HG03558 (cell line): ENCODE data around the gene PRADC1.

Source experiments
- ATAC-seq: cut with Tn5 transposase; IDR thresholded peaks from one replicate; pipeline ENCODE4 v1.9.1; 2021; ENCODE audit warnings: moderate number of reproducible peaks; ENCODE audit not compliant: unreplicated experiment; ENCODE audit errors: extremely low read depth

PRADC1 gene

GRCh38 chr2:73259276-73259675 is 26.2 kb upstream of the PRADC1 start:
- ATAC-seq: no peak

GRCh38 chr2:73258913-73259215 is 25.8 kb upstream of the PRADC1 start:
- ATAC-seq: no peak

- ATAC-seq: no peak
These were observed 25.3 kb upstream of the PRADC1 start for GRCh38 chr2:73258186-73258912.

GRCh38 chr2:73257425-73258125 is 24.5 kb upstream of the PRADC1 start:
- no peak for ATAC-seq

DNA sequence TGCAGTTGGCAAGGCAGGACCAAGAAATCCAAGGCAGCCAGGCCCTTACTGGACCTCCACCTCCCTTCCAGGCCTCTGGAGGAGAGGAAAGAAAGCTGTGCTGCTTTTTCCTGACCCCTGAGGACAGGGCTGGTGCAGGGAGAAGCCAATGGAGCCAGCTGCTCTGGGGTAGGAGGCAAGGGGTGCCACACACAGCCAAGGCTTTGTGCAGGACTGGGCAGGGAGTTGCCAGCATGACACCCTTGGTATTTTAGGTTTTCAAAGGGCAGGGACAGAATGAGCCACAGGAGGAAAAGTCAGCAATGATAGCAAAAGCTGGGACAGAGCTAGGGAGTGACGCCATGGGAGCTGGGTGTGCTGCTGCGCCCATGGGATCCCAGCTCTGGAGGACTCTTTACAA is 24.0 kb upstream of the PRADC1 start:
- ATAC-seq: no peak

- no peak for ATAC-seq
These were observed 23.5 kb upstream of the PRADC1 start for GRCh38 chr2:73256618-73256922.

DNA sequence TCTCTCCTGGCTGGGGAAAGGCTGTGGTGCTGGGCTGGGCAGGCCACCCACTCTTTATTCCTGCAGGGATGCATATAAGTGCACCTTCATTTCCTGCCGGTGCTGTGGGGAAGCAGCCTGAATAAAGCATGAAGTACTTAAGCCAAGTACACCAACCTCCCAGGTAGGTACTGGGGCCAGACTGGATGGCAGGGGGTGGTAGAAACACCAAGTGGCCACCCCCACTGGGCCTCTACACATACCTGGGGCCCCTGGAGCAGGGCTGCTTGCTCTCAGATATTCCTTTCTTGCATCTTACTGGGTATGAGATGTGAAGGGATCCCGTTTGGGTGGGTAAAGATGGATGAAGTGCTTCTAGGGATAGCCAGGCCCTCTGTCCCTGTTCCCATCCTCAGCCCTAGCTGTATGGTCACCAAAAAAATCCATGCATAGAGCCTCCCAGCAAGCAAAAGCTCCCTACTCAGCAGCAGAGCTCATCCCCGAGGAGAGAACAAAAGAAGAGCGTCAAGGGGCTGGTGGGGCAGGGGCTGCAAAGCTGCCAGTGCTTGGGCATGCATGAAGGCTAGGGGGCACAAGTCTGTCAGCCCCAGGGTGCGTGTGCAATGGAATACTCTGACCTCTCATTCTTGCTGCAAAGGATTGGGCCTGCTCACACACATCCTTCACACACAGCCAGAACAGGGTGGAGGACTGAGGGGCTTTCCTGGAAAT is 23.0 kb upstream of the PRADC1 start:
- no peak for ATAC-seq

GRCh38 chr2:73255007-73255644 is 22.1 kb upstream of the PRADC1 start:
- no peak for ATAC-seq

GRCh38 chr2:73254343-73255006 is 21.4 kb upstream of the PRADC1 start:
- ATAC-seq: no peak

DNA sequence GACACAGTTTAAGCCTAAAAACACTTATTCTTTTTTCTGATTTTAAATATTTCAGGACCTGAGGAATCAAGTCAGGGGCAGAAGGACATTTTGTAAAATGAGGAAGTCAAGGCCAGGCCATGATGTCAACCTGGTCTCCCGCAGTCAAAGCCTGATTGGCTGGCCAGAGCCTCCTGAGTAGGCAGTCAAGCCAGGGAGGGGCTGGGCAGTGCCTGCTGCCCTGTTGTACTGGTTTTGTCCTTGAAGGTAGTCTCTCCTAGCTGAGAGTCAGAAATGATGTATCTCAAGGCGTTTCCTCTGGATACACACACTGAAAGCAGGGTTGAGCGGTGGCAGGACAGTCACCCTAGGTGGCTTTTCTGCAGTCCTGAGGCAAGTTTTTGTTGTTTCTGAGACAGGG is 20.9 kb upstream of the PRADC1 start:
- no peak for ATAC-seq

DNA sequence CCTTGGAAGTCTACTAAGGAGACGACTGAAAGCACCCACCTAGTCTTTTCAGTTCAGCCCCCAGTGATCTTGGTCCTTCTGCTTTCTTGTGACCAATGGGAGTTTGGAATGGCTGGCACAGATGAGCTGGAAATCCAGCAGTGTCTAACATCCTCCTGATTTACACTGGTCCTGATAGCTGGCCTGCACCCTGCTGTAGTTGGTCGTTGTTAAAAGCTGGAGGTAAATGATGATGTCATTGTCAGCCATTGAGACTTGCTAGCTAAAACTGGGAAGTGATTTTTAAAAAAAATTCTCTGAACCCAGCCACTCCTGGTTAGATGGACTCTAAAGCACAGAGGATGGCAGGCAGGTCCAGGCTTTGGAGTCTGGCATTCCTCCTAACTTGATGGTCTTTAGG is 20.4 kb upstream of the PRADC1 start:
- ATAC-seq: no peak

GRCh38 chr2:73252238-73253027 is 19.4 kb upstream of the PRADC1 start:
- no peak for ATAC-seq

DNA sequence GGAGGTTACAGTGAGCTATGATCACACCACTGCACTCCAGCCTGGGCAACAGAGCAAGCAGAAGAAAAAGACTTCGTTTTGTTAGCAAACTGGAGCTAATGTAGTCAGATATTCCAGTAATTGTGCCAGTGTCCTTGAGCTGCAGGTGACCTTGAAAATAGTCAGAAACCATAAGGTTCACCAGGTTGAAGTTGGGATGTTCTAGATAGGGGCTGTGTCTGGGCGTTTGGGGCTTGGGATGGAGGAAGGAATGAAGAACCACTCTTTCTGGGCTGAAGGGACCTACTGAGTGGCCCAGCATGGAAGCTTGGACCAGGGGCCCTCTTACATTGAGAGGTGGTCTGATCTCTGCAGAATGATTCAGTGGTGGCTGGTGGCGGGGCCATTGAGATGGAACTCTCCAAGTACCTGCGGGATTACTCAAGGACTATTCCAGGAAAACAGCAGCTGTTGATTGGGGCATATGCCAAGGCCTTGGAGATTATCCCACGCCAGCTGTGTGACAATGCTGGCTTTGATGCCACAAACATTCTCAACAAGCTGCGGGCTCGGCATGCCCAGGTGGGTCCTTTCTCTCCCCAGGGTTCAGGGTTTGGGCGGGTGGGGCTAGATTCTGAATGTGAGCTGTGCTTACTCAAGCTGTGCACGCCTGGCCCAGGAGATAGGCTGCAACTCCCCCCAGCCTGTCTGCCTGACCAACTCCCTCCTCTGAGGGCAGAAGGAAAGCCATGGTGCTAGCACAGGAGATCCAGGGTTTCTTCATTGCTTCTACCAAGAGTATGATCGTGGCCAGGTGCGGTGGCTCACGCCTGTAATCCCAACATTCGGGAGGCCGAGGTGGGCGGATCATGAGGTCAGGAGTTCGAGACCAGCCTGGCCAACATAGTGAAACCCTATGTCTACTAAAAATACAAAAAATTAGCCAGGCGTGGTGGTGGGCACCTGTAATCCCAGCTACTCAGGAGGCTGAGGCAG is 18.1 kb upstream of the PRADC1 start:
- ATAC-seq: no peak

GRCh38 chr2:73249636-73250035 is 16.6 kb upstream of the PRADC1 start:
- no peak for ATAC-seq

DNA sequence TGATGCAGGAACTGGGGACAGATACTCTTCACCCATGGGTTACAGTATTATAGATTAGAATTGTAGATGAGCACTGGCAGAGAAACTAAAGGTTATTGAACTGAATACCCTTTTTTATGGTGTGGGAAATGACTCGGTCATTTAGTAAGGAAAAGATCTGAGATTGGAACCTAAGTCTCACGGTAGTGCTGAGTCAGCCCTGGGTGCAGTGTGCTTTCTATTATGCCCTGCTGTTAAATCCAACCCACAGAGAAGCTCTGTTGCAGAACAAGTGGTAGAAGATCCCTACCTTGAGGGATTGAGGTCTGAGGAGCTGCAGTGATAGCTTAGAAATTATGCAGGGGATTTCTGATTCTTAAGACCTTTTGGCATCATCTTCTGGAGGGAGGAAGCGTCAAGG is 13.8 kb upstream of the PRADC1 start:
- ATAC-seq: no peak

- no peak for ATAC-seq
These were observed 11.5 kb upstream of the PRADC1 start for GRCh38 chr2:73244580-73244979.

DNA sequence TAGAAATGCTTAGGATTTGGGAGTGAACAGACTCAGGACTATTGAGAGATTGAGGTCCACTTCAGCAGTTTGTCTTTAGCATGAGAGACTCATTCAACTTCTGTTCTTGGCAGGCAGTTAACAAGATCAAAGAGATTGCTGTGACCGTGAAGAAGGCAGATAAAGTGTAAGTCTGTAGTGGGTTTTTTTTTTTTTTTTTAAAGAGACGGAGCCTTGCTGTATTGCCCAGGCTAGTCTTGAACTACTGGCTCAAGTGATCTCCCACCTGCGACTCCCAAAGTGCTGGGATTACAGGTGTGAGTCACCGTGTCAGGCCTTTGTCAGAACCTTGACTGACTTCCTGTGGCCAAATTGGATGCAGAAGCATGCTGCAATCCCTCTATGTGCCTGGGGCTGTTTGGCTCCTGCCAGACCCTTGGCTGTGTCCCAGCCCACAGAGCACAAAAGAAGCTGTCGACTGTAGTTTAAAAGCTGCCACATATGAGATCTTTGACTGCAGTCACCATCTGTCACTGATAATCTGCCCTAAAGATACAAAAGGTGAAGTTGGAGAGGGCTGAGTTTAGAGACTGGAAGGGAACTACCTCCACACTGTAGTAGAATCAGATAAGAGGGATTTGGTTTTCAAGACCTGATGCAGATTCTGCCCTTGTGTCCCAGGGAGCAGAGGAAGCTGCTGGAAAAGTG is 11.0 kb upstream of the PRADC1 start:
- no peak for ATAC-seq

- no peak for ATAC-seq
These were observed 6.7 kb upstream of the PRADC1 start for GRCh38 chr2:73239776-73240175.
